H1 (cell line): ENCODE measurements around the gene C19orf44. TPM values are rescaled to one million over a fixed set of nuclear protein-coding genes. Genes with fewer than 3 reads are reported as not detected.
A peak's percentile ranks its signal among the peaks of the same experiment; 100 is the strongest.

Experiments
- CTCF ChIA-PET: fragments of 300-600 bp; sonication (Branson Sonifier 250); formaldehyde crosslinking; loops from one replicate; lab custom pipeline; 2021; ENCODE audit not compliant: partially characterized antibody; lab: Charles Lee
- POLR2A ChIA-PET: fragments of 300-600 bp; sonication (Branson Sonifier 250); formaldehyde crosslinking; loops from one replicate; lab custom pipeline; 2021; ENCODE audit warnings: inconsistent platforms; ENCODE audit not compliant: partially characterized antibody; lab: Charles Lee
- DNase-seq, 2 experiments: peaks; one replicate each; pipeline versions ENCODE4 v3.0.0 to v3.0.0-alpha.2; 2010 to 2022; ENCODE audit warnings: low spot score in 2 of 2, low read depth in 1 of 2, mixed read lengths in 1 of 2
- FAIRE-seq: peaks from 2 replicates; lab custom pipeline; 2011; peaks lifted over from hg19 to GRCh38; lab: Jason Lieb, UNC
- H2AFZ ChIP-seq: 2 replicates; pipeline ENCODE4 v1.8.1; 2012; ENCODE audit warnings: low read length, inconsistent platforms
- H2AK5ac ChIP-seq: 2 replicates; pipeline ENCODE4 v1.6.1; 2013; ENCODE audit warnings: low read depth, low read length
- H2BK120ac ChIP-seq: replicated peaks from 2 replicates; pipeline ENCODE3; 2013; ENCODE audit warnings: low read depth, low read length, inconsistent platforms
- H2BK12ac ChIP-seq: 2 replicates; pipeline ENCODE4 v1.6.1; 2013; ENCODE audit warnings: low read depth, low read length
- H2BK15ac ChIP-seq: 2 replicates; pipeline ENCODE4 v1.6.1; 2013; ENCODE audit warnings: low read length
- H2BK20ac ChIP-seq: 2 replicates; pipeline ENCODE4 v1.6.1; 2013; ENCODE audit warnings: low read length
- H2BK5ac ChIP-seq: 2 replicates; pipeline ENCODE4 v1.6.1; 2013; ENCODE audit warnings: low read depth, low read length
- H3K14ac ChIP-seq: 2 replicates; pipeline ENCODE4 v1.6.1; 2013; ENCODE audit warnings: inconsistent platforms; ENCODE audit not compliant: insufficient read length
- H3K18ac ChIP-seq: 2 replicates; pipeline ENCODE4 v1.6.1; 2013; ENCODE audit warnings: low read length; ENCODE audit errors: extremely low read depth
- H3K23ac ChIP-seq: 2 replicates; pipeline ENCODE4 v1.6.1; 2013; ENCODE audit warnings: inconsistent platforms; ENCODE audit not compliant: insufficient read length
- H3K23me2 ChIP-seq: 2 replicates; pipeline ENCODE4 v1.6.1; 2013; ENCODE audit warnings: low read depth, low read length
- H3K27ac ChIP-seq: 2 replicates; pipeline ENCODE4 v1.6.1; 2011; ENCODE audit warnings: low read depth, low read length, inconsistent platforms
- H3K27me3 ChIP-seq, 4 experiments: replicated peaks in 1 of 4; 1 replicate in 1 of 4; 2 replicates in 3 of 4; pipeline versions ENCODE4 v1.6.1 to v1.8.1; 2011 to 2013; ENCODE audit warnings: low read length in 3 of 4, mild to moderate bottlenecking in 3 of 4, inconsistent platforms in 2 of 4, mixed read lengths in 2 of 4, moderate library complexity in 1 of 4; ENCODE audit not compliant: control insufficient read depth in 3 of 4, insufficient read depth in 3 of 4; ENCODE audit errors: extremely low read depth in 1 of 4
- H3K36me3 ChIP-seq, 4 experiments: 2 replicates each; pipeline versions ENCODE4 v1.6.1 to v1.8.1; 2011 to 2013; ENCODE audit warnings: mild to moderate bottlenecking in 4 of 4, low read length in 3 of 4, moderate library complexity in 2 of 4, control low read depth in 1 of 4, inconsistent platforms in 1 of 4; ENCODE audit not compliant: insufficient read depth in 4 of 4, control insufficient read depth in 2 of 4
- H3K4ac ChIP-seq: replicated peaks from 2 replicates; pipeline ENCODE3; 2013; ENCODE audit warnings: low read length, low read depth, mixed read lengths, inconsistent platforms; ENCODE audit not compliant: insufficient read length
- H3K4me1 ChIP-seq, 4 experiments: replicated peaks in 1 of 4; 1 replicate in 1 of 4; 2 replicates in 3 of 4; pipeline versions ENCODE4 v1.6.1 to v1.8.1; 2011 to 2013; ENCODE audit warnings: low read length in 3 of 4, inconsistent platforms in 2 of 4, mixed read lengths in 1 of 4; ENCODE audit not compliant: insufficient read depth in 4 of 4, control insufficient read depth in 3 of 4
- H3K4me2 ChIP-seq, 2 experiments: 2 replicates each; pipeline versions ENCODE4 v1.6.1 to v1.8.1; 2011 to 2013; ENCODE audit warnings: low read depth in 2 of 2, low read length in 2 of 2, control low read depth in 1 of 2, inconsistent platforms in 1 of 2, mild to moderate bottlenecking in 1 of 2; ENCODE audit not compliant: insufficient read depth in 1 of 2
- H3K4me3 ChIP-seq, 4 experiments: fragments of 200-600, 300-600 bp in 1 of 4; sonication (generic), shearing (Covaris generic), sonication (Bioruptor Twin) in 1 of 4; 2 replicates each; pipeline versions ENCODE4 v1.5.1 to v1.8.1; 2011 to 2016; ENCODE audit warnings: low read length in 4 of 4, low read depth in 3 of 4, control low read depth in 2 of 4, inconsistent platforms in 2 of 4, mild to moderate bottlenecking in 2 of 4, mixed read lengths in 1 of 4, moderate library complexity in 1 of 4; ENCODE audit not compliant: insufficient read depth in 2 of 4; ENCODE audit errors: extremely low read depth in 1 of 4
- H3K56ac ChIP-seq: replicated peaks from 2 replicates; pipeline ENCODE3; 2013; ENCODE audit warnings: low read depth, mild to moderate bottlenecking, mixed read lengths, low read length, inconsistent platforms; ENCODE audit not compliant: insufficient read length
- H3K79me1 ChIP-seq: 2 replicates; pipeline ENCODE4 v1.6.1; 2013; ENCODE audit warnings: low read depth, low read length, control low read depth
- H3K79me2 ChIP-seq, 2 experiments: 2 replicates each; pipeline versions ENCODE4 v1.6.1 to v1.8.1; 2012 to 2013; ENCODE audit warnings: low read length in 2 of 2, mild to moderate bottlenecking in 2 of 2, inconsistent platforms in 1 of 2; ENCODE audit not compliant: insufficient read depth in 2 of 2, control insufficient read depth in 1 of 2
- H3K9ac ChIP-seq, 4 experiments: replicated peaks in 1 of 4; 1 replicate in 1 of 4; 2 replicates in 3 of 4; pipeline versions ENCODE4 v1.6.1 to v1.8.1; 2011 to 2013; ENCODE audit warnings: low read depth in 3 of 4, low read length in 3 of 4, control low read depth in 2 of 4, mild to moderate bottlenecking in 2 of 4, moderate library complexity in 2 of 4, inconsistent platforms in 1 of 4; ENCODE audit errors: extremely low read depth in 1 of 4
- H3K9me3 ChIP-seq, 2 experiments: 2 replicates each; pipeline versions ENCODE4 v1.6.1 to v1.8.1; 2012 to 2013; ENCODE audit warnings: mild to moderate bottlenecking in 2 of 2, moderate library complexity in 2 of 2, control low read depth in 1 of 2, inconsistent platforms in 1 of 2, low read depth in 1 of 2, low read length in 1 of 2, mixed read lengths in 1 of 2; ENCODE audit not compliant: insufficient read depth in 2 of 2
- H4K20me1 ChIP-seq, 2 experiments: replicated peaks in 1 of 2; 2 replicates each; pipeline versions ENCODE3 to v1.8.1; 2011 to 2013; ENCODE audit warnings: inconsistent platforms in 2 of 2, low read length in 2 of 2, mild to moderate bottlenecking in 1 of 2; ENCODE audit not compliant: insufficient read depth in 2 of 2, control insufficient read depth in 1 of 2
- H4K5ac ChIP-seq: 2 replicates; pipeline ENCODE4 v1.6.1; 2013; ENCODE audit warnings: low read length, low read depth, mixed read lengths, inconsistent platforms; ENCODE audit not compliant: insufficient read length
- H4K8ac ChIP-seq: 2 replicates; pipeline ENCODE4 v1.8.0; 2013; ENCODE audit warnings: mild to moderate bottlenecking, moderate library complexity, low read length, inconsistent platforms; ENCODE audit not compliant: insufficient read depth; ENCODE audit errors: extremely low read depth
- H4K91ac ChIP-seq: replicated peaks from 2 replicates; pipeline ENCODE3; 2013; ENCODE audit warnings: low read length, mixed read lengths, inconsistent platforms; ENCODE audit not compliant: insufficient read length
- BRCA1 ChIP-seq: IDR thresholded peaks from 2 replicates; pipeline ENCODE4 v1.6.1; 2012; ENCODE audit warnings: low read depth, low read length, improper control_type of control experiment
- CBX8 ChIP-seq: fragments of 300-800, 300-1000 bp; sonication (generic); IDR thresholded peaks from 2 replicates; pipeline ENCODE4 v1.7.1; 2016; ENCODE audit warnings: low read depth, low read length, borderline replicate concordance
- EP300 ChIP-seq, 2 experiments: IDR thresholded peaks; 1 replicate in 1 of 2; 2 replicates in 1 of 2; pipeline ENCODE4 v1.6.1; 2011 to 2012; ENCODE audit warnings: low read depth in 2 of 2, low read length in 2 of 2, mild to moderate bottlenecking in 2 of 2, borderline replicate concordance in 1 of 2, inconsistent platforms in 1 of 2, moderate library complexity in 1 of 2
- GTF2F1 ChIP-seq: IDR thresholded peaks from 2 replicates; pipeline ENCODE4 v1.6.1; 2012; ENCODE audit warnings: low read depth, low read length, improper control_type of control experiment, borderline replicate concordance
- HDAC2 ChIP-seq, 2 experiments: fragments of 300-600 bp in 1 of 2; sonication (generic) in 1 of 2; IDR thresholded peaks; 2 replicates each; pipeline ENCODE4 v1.6.1; 2011 to 2012; ENCODE audit warnings: low read depth in 2 of 2, low read length in 2 of 2, mild to moderate bottlenecking in 2 of 2, moderate library complexity in 2 of 2, borderline replicate concordance in 1 of 2, inconsistent platforms in 1 of 2
- HDAC6 ChIP-seq: IDR thresholded peaks from one replicate; pipeline ENCODE4 v1.7.1; 2012; ENCODE audit warnings: low read depth, mild to moderate bottlenecking, inconsistent platforms, low read length, moderate library complexity
- PHF8 ChIP-seq: fragments of 200-600 bp; sonication (generic); conservative IDR thresholded peaks from 2 replicates; pipeline ENCODE4 v1.7.1; 2012; ENCODE audit warnings: low read depth, mild to moderate bottlenecking, inconsistent platforms, low read length, moderate library complexity
- RAD21 ChIP-seq, 2 experiments: IDR thresholded peaks in 1 of 2; conservative IDR thresholded peaks in 1 of 2; 2 replicates each; pipeline ENCODE4 v1.6.1; 2011; ENCODE audit warnings: low read depth in 2 of 2, low read length in 2 of 2, improper control_type of control experiment in 1 of 2, inconsistent platforms in 1 of 2, mild to moderate bottlenecking in 1 of 2, moderate library complexity in 1 of 2
- SP4 ChIP-seq: IDR thresholded peaks from 2 replicates; pipeline ENCODE4 v1.6.1; 2012; ENCODE audit warnings: low read length, inconsistent platforms
- TAF7 ChIP-seq: optimal IDR thresholded peaks from 2 replicates; pipeline ENCODE3; 2011; ENCODE audit warnings: low read depth, mild to moderate bottlenecking, inconsistent platforms, low read length, moderate library complexity, borderline replicate concordance
- TEAD4 ChIP-seq: IDR thresholded peaks from 2 replicates; pipeline ENCODE4 v1.6.1; 2012; ENCODE audit warnings: low read depth, low read length, inconsistent platforms, mixed read lengths
- YY1 ChIP-seq: IDR thresholded peaks from 2 replicates; pipeline ENCODE4 v1.6.1; 2011; ENCODE audit warnings: low read depth, mild to moderate bottlenecking, low read length
- ZNF274 ChIP-seq: IDR thresholded peaks from 2 replicates; pipeline ENCODE4 v1.7.0; 2012; ENCODE audit warnings: low read length, borderline replicate concordance; ENCODE audit errors: extremely low read depth
- WGBS, 2 experiments: shearing (Covaris generic) in 1 of 2; methylation state at CpG; one replicate each; pipeline versions ENCODE4 v1.1.6 to v1.1.7; 2013 to 2015; ENCODE audit warnings: low lambda C conversion rate in 2 of 2, mixed read lengths in 2 of 2, inconsistent platforms in 1 of 2, low coverage in 1 of 2, missing lambda C conversion rate in 1 of 2; ENCODE audit not compliant: insufficient replicate concordance in 2 of 2, insufficient coverage in 1 of 2, insufficient read length in 1 of 2; ENCODE audit errors: extremely low coverage in 1 of 2, missing lambda C conversion rate in 1 of 2; 5-methylcytosine and 5-hydroxymethylcytosine counted together
- polyA plus RNA-seq, 7 experiments: library from polyadenylated mRNA; depleted of rRNA in 3 of 7; stranded (reverse) in 5 of 7; unstranded in 2 of 7; fragments of >200 nt in 5 of 7; fragments of 200-250 nt in 2 of 7; gene quantifications; 1 replicate in 5 of 7; 2 replicates in 1 of 7; 4 replicates in 1 of 7; pipeline versions ENCODE4 v1.2.1 to v1.2.3, GENCODE V29; 2011 to 2013; ENCODE audit warnings: missing spikeins in 2 of 7, mixed read lengths in 2 of 7
- total RNA-seq: library from RNA; stranded (reverse); fragmentation: NEBNext Ultra II Directional; extraction: Animal tissue kit (Norgen Biotek cat#: 25700); gene quantifications from 2 replicates; pipeline ENCODE4 v1.2.1, GENCODE V29; 2021

The C19orf44 gene
- total and polyA plus RNA-seq, 2 of the 8 experiments (the other 6 are each of a cell fraction or from before 2014, with no cell fraction given): 2.1 to 4.5 TPM

DNA sequence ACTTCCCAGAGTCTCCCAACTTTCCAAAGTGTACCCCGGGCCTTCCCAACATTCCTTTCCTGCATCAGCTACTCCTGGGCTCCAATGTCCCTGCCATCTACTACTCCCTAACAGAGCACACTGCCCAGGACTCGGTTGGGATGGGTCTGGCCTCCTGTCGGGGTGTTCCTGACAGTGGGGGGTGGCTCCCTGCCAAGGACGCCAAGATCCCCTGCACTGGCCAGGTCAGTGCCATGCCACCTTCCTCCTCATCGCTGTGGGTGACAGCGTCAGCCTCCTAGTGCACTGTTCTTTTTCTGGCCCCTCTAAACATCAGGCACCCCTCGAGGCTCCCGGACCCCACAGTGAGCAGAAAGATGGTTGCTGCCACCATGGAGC is 38.3 kb upstream of the C19orf44 start:
- H2BK120ac ChIP-seq: no peak overlapping the region
- H4K20me1 ChIP-seq: peaks cover 14 to 32% of the 10 kb centered on the region in 2 experiments
- H3K4me1 ChIP-seq: peaks cover 16 to 29% (median 23%) of the 10 kb centered on the region in 4 experiments
- 0 out of 2 replicates have a peak overlapping the region, but pooled peaks have one; percentile 37 for H3K27ac ChIP-seq
- H3K18ac ChIP-seq: no peak overlapping the region
- H4K8ac ChIP-seq: peak overlapping the region; percentile 41; the same call in 1 of the 2 replicates
- H3K4me2 ChIP-seq: peak overlapping the region in 1 of 2 experiments; percentile 31; a peak in 2 of 4 replicates
- 85% methylated on average over 8 of the region's 8 CpGs; no CpG with 5 or more reads in 1 of the 2 experiments for WGBS, 2 experiments
- peak overlapping the region; percentile 82 for H2BK5ac ChIP-seq
- H3K23me2 ChIP-seq: peaks cover 2% of the 10 kb centered on the region; the same call in 1 of the 2 replicates
- H3K56ac ChIP-seq: no peak overlapping the region
- CTCF ChIA-PET: interaction anchor here (7.1 kb wide), 1 partner anchor 15 kb away, joined by 66 read pairs; no protein-coding TSS in a partner anchor
- no peak overlapping the region for H2AK5ac ChIP-seq
- H3K27me3 ChIP-seq: no peaks in the 10 kb centered on the region
- peak overlapping the region; percentile 85; the same call in 1 of the 2 replicates for H2BK12ac ChIP-seq
- peak overlapping the region; percentile 27 for H3K4ac ChIP-seq
- no peak overlapping the region for H3K14ac ChIP-seq
- H2BK20ac ChIP-seq: no peak overlapping the region
- H2AFZ ChIP-seq: no peak overlapping the region
- H3K4me3 ChIP-seq: no peak overlapping the region
- H3K79me2 ChIP-seq: peaks cover 3 to 93% of the 10 kb centered on the region in 2 experiments; a peak in 3 of 4 replicates
- H3K79me1 ChIP-seq: peaks cover 30% of the 10 kb centered on the region
- no peaks in the 10 kb centered on the region for H3K36me3 ChIP-seq
- FAIRE-seq (no peak), DNase-seq (no peak)
- H4K91ac ChIP-seq: peak overlapping the region; percentile 78
- H4K5ac ChIP-seq: no peak overlapping the region
- POLR2A ChIA-PET: interaction anchor here (1.0 to 1.8 kb wide), 4 partner anchors 13 to 59 kb away, joined by 3 to 6 read pairs (median 3); no protein-coding TSS in a partner anchor
- H3K23ac ChIP-seq: no peak overlapping the region
- no peaks in the 10 kb centered on the region for H3K9me3 ChIP-seq
- no peak overlapping the region for H2BK15ac ChIP-seq
- no peak overlapping the region for H3K9ac ChIP-seq
- TF ChIP-seq BRCA1 (no peak), RAD21 (IDR thresholded peaks at IDR 0.05 in 1 of 2, conservative IDR thresholded peaks at IDR 0.05 in 1 of 2; ENCODE audit: low read depth in 2 of 2, low read length in 2 of 2) (no peak), GTF2F1 (no peak), YY1 (no peak), TAF7 (no peak), PHF8 (no peak), ZNF274 (no peak), HDAC2 (IDR thresholded peaks at IDR 0.05; ENCODE audit: borderline replicate concordance in 1 of 2, low read depth in 2 of 2, low read length in 2 of 2) (no peak), EP300 (IDR thresholded peaks at IDR 0.05; ENCODE audit: borderline replicate concordance in 1 of 2, low read depth in 2 of 2, low read length in 2 of 2) (no peak), TEAD4 (no peak), SP4 (no peak), CBX8 (no peak), HDAC6 (no peak)
